SKM-1 (cell line): ENCODE data around the gene C21orf58.

Source experiments
- DNase-seq: peaks from one replicate; lab custom pipeline; 2025; ENCODE audit not compliant: unreplicated experiment; lab: John Stamatoyannopoulos, UW

The C21orf58 gene

GRCh38 chr21:46264690-46265144 lies 59.0 kb downstream of the C21orf58 start:
- no peak for DNase-seq

- DNase-seq, result no peak
These were observed 59.5 kb downstream of the C21orf58 start for GRCh38 chr21:46264046-46264689.

- no peak for DNase-seq
These were observed 67.1 kb downstream of the C21orf58 start for GRCh38 chr21:46256501-46256994.

- no peak for DNase-seq
These were observed 67.8 kb downstream of the C21orf58 start for GRCh38 chr21:46255758-46256337.

- no peak for DNase-seq
These were observed 68.5 kb downstream of the C21orf58 start for GRCh38 chr21:46255166-46255565.

GRCh38 chr21:46254208-46254975 lies 69.3 kb downstream of the C21orf58 start:
- no peak for DNase-seq

GRCh38 chr21:46253610-46254124 lies 70.0 kb downstream of the C21orf58 start:
- no peak for DNase-seq

- no peak for DNase-seq
These were observed 70.8 kb downstream of the C21orf58 start for GRCh38 chr21:46252840-46253239.
